AG04450 (cell line): Measurements from ENCODE around the gene CKLF. TPM values are rescaled to one million over a fixed set of nuclear protein-coding genes. Genes with fewer than 3 reads are reported as not detected.

ENCODE experiments used
- CTCF ChIA-PET: fragments of 300-600, 350-600 bp; formaldehyde crosslinking; extraction: SDS; loops from one replicate; lab custom pipeline; 2022; ENCODE audit warnings: antibody characterized with exemption, inconsistent platforms; lab: Charles Lee
- POLR2A ChIA-PET: fragments of 350-600 bp; formaldehyde crosslinking; extraction: SDS; loops from one replicate; lab custom pipeline; 2021; ENCODE audit warnings: antibody characterized with exemption, inconsistent platforms; lab: Yijun Ruan, JAX
- DNase-seq: peaks from one replicate; pipeline ENCODE4 v3.0.0-alpha.2; 2011; ENCODE audit warnings: low read depth, low spot score
- H3K27ac ChIP-seq: one replicate; pipeline ENCODE4 v1.5.1; 2012; ENCODE audit warnings: low read depth, low read length, control low read depth
- H3K27me3 ChIP-seq: one replicate; pipeline ENCODE4 v1.6.0; 2012; ENCODE audit warnings: low read length; ENCODE audit not compliant: control insufficient read depth, insufficient read depth
- H3K4me3 ChIP-seq: 2 replicates; pipeline ENCODE4 v1.5.1; 2011; ENCODE audit warnings: mild to moderate bottlenecking, low read depth, low read length, control low read depth
- H3K9me3 ChIP-seq: 2 replicates; pipeline ENCODE4 v1.5.1; 2012; ENCODE audit warnings: low read length; ENCODE audit not compliant: control insufficient read depth, insufficient read depth
- polyA plus RNA-seq: library from polyadenylated mRNA; depleted of rRNA; stranded (reverse); fragments of >200 nt; gene quantifications from 2 replicates; pipeline ENCODE4 v1.2.3, GENCODE V29; 2011
- TF ChIP-seq, protein P1 (sequence below): IDR thresholded peaks from 2 replicates; pipeline ENCODE4 v1.5.1; 2011; ENCODE audit warnings: low read depth, low read length, control low read depth, inconsistent platforms

The CKLF gene
- polyA plus RNA-seq, 1 experiment = 56.2 TPM

- ChIA-PET POLR2A (interaction anchor here (1.3 kb wide), 1 partner anchor 12 kb away, joined by 4 read pairs; no protein-coding TSS in a partner anchor), CTCF (no interaction called here)
- Histone ChIP-seq H3K27ac (no peak overlapping the region), H3K9me3 (no peaks in the 10 kb centered on the region; the same call in 1 of the 2 replicates), H3K4me3 (no peak overlapping the region), H3K27me3 (no peaks in the 10 kb centered on the region)
- TF ChIP-seq, protein P1, sequence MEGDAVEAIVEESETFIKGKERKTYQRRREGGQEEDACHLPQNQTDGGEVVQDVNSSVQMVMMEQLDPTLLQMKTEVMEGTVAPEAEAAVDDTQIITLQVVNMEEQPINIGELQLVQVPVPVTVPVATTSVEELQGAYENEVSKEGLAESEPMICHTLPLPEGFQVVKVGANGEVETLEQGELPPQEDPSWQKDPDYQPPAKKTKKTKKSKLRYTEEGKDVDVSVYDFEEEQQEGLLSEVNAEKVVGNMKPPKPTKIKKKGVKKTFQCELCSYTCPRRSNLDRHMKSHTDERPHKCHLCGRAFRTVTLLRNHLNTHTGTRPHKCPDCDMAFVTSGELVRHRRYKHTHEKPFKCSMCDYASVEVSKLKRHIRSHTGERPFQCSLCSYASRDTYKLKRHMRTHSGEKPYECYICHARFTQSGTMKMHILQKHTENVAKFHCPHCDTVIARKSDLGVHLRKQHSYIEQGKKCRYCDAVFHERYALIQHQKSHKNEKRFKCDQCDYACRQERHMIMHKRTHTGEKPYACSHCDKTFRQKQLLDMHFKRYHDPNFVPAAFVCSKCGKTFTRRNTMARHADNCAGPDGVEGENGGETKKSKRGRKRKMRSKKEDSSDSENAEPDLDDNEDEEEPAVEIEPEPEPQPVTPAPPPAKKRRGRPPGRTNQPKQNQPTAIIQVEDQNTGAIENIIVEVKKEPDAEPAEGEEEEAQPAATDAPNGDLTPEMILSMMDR = no peak
- no peak for DNase-seq
Measured at GRCh38 chr16:66522816-66523590, 29.4 kb upstream of the CKLF start.

GRCh38 chr16:66523861-66524354, 28.5 kb upstream of the CKLF start:
- CTCF ChIA-PET = no interaction called here

DNA sequence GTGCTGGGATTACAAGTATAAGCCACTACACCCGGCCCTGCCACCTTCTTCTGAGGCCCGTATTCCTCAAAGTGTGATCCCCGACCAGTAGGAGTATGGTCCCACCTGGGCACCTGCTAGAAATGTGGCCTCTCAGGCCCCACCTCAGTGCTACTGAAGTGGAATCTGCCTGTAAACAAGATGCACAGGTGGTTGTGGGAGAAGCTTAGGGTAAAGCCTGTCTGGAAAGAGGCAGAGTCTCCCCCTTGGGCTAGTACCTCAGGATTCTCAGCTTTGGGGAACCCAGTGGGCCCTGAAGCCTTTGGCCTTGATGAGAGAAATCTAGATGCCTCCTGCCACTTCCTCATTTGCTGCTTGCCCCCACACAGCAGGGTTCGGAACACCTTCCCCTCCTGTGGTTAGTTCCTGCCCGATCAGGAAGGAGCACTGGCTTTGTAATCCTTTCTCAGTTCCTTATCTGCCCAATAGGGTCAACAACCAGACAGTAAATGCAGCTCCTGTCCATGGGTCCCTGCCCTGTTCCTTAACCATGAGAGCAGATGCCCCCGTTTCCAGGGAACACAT, 27.7 kb upstream of the CKLF start:
- CTCF ChIA-PET = no interaction called here

More at GRCh38 chr16:66523861-66524354, 28.5 kb upstream of the CKLF start:
- Histone ChIP-seq H3K27me3 (no peaks in the 10 kb centered on the region), H3K27ac (no peak overlapping the region), H3K9me3 (no peaks in the 10 kb centered on the region; the same call in 1 of the 2 replicates), H3K4me3 (no peak overlapping the region)
- POLR2A ChIA-PET = no interaction called here
- no peak for DNase-seq
- TF ChIP-seq, protein P1 = no peak

GRCh38 chr16:66525396-66526180, 26.8 kb upstream of the CKLF start:
- H3K4me3 ChIP-seq = no peak overlapping the region
- TF ChIP-seq, protein P1 = no peak
- H3K27ac ChIP-seq = no peak overlapping the region
- CTCF ChIA-PET = interaction anchor here (1.0 to 1.4 kb wide), 2 partner anchors 10 to 35 kb away, joined by 3 to 6 read pairs; no protein-coding TSS in a partner anchor
- POLR2A ChIA-PET = no interaction called here
- no peak for DNase-seq
- H3K9me3 ChIP-seq = no peaks in the 10 kb centered on the region
- H3K27me3 ChIP-seq = no peaks in the 10 kb centered on the region

More for the DNA sequence above, 27.7 kb upstream of the CKLF start:
- H3K27ac ChIP-seq = no peak overlapping the region
- no peaks in the 10 kb centered on the region for H3K27me3 ChIP-seq
- H3K4me3 ChIP-seq = no peak overlapping the region
- no peaks in the 10 kb centered on the region; the same call in 1 of the 2 replicates for H3K9me3 ChIP-seq
- POLR2A ChIA-PET = no interaction called here
- no peak for DNase-seq
- TF ChIP-seq, protein P1 = no peak
